HG03571 (cell line): ENCODE measurements around the gene ANO10.

Experiments
- ATAC-seq: cut with Tn5 transposase; IDR thresholded peaks from one replicate; pipeline ENCODE4 v1.9.1; 2021; ENCODE audit not compliant: unreplicated experiment

The ANO10 gene

GRCh38 chr3:43423142-43423541 lies 198.7 kb downstream of the ANO10 start:
- no peak for ATAC-seq

GRCh38 chr3:43418601-43419272 lies 203.1 kb downstream of the ANO10 start:
- ATAC-seq: no peak

GRCh38 chr3:43417133-43417532 lies 204.7 kb downstream of the ANO10 start:
- ATAC-seq: no peak

GRCh38 chr3:43415088-43415487 lies 206.7 kb downstream of the ANO10 start:
- no peak for ATAC-seq

- ATAC-seq: no peak
Observed at GRCh38 chr3:43413676-43414368, 208.0 kb downstream of the ANO10 start.

GRCh38 chr3:43411429-43411828 lies 210.4 kb downstream of the ANO10 start:
- no peak for ATAC-seq

- ATAC-seq: no peak
Observed at GRCh38 chr3:43410592-43410991, 211.2 kb downstream of the ANO10 start.

- ATAC-seq: no peak
Observed at GRCh38 chr3:43409506-43409905, 212.3 kb downstream of the ANO10 start.

GRCh38 chr3:43406643-43407023 lies 215.2 kb downstream of the ANO10 start:
- ATAC-seq: no peak

GRCh38 chr3:43405888-43406642 lies 215.7 kb downstream of the ANO10 start:
- no peak for ATAC-seq

- ATAC-seq: no peak
Observed at GRCh38 chr3:43400781-43401730, 220.8 kb downstream of the ANO10 start.

GRCh38 chr3:43400167-43400566 lies 221.6 kb downstream of the ANO10 start:
- ATAC-seq: no peak

GRCh38 chr3:43399034-43399433 lies 222.8 kb downstream of the ANO10 start:
- ATAC-seq: no peak

GRCh38 chr3:43394041-43394554 lies 227.7 kb downstream of the ANO10 start:
- ATAC-seq: no peak

GRCh38 chr3:43391621-43392020 lies 230.2 kb downstream of the ANO10 start:
- ATAC-seq: no peak

- no peak for ATAC-seq
Observed at GRCh38 chr3:43390255-43390588, 231.6 kb downstream of the ANO10 start.

- no peak for ATAC-seq
Observed at GRCh38 chr3:43389388-43390254, 232.2 kb downstream of the ANO10 start.

- ATAC-seq: no peak
Observed at GRCh38 chr3:43388915-43389314, 232.9 kb downstream of the ANO10 start.

- ATAC-seq: no peak
Observed at GRCh38 chr3:43388175-43388574, 233.6 kb downstream of the ANO10 start.

GRCh38 chr3:43379343-43379742 lies 242.5 kb downstream of the ANO10 start:
- no peak for ATAC-seq
